IPS-20b (cell line): Measurements from ENCODE around the gene OR51E2.

ENCODE experiments used
- H3K27ac ChIP-seq: one replicate; pipeline ENCODE4 v1.5.1; 2013; ENCODE audit warnings: low read length
- H3K27me3 ChIP-seq: 2 replicates; pipeline ENCODE4 v1.6.1; 2013; ENCODE audit warnings: mild to moderate bottlenecking, low read length, inconsistent platforms; ENCODE audit not compliant: insufficient read depth
- H3K36me3 ChIP-seq: 2 replicates; pipeline ENCODE4 v1.6.1; 2013; ENCODE audit warnings: low read depth, mild to moderate bottlenecking, inconsistent platforms, low read length, moderate library complexity; ENCODE audit not compliant: insufficient read depth
- H3K4me1 ChIP-seq: 2 replicates; pipeline ENCODE4 v1.6.1; 2013; ENCODE audit warnings: mild to moderate bottlenecking, control low read depth, inconsistent platforms, low read length, moderate library complexity; ENCODE audit not compliant: insufficient read depth
- H3K4me3 ChIP-seq: 2 replicates; pipeline ENCODE4 v1.5.1; 2013; ENCODE audit warnings: mild to moderate bottlenecking, low read length, inconsistent platforms
- H3K9ac ChIP-seq: 2 replicates; pipeline ENCODE4 v1.6.1; 2013; ENCODE audit warnings: low read depth, mild to moderate bottlenecking, inconsistent platforms, low read length, moderate library complexity
- H3K9me3 ChIP-seq: 2 replicates; pipeline ENCODE4 v1.6.1; 2013; ENCODE audit warnings: mild to moderate bottlenecking, low read depth, low read length, inconsistent platforms; ENCODE audit not compliant: insufficient read depth

Gene OR51E2

GRCh38 chr11:4636962-4637661, 60.5 kb downstream of the OR51E2 start, which contains the start of gene OR51D1:
Gene OR51D1, plus strand, starts transcription at chr11:4637477. Its CDS starts 2,314 bp downstream, at chr11:4639791.
- Histone ChIP-seq H3K4me3 (peak within 1 kb of the TSS; percentile 56; the same call in 1 of the 2 replicates), H3K9ac (no peak within 1 kb of the TSS), H3K9me3 (no peaks in the 10 kb centered on the region), H3K36me3 (no peaks in the 10 kb centered on the region), H3K4me1 (no peaks in the 10 kb centered on the region; the same call in 1 of the 2 replicates), H3K27me3 (peaks cover 14% of the 10 kb centered on the region), H3K27ac (no peak within 1 kb of the TSS)

DNA sequence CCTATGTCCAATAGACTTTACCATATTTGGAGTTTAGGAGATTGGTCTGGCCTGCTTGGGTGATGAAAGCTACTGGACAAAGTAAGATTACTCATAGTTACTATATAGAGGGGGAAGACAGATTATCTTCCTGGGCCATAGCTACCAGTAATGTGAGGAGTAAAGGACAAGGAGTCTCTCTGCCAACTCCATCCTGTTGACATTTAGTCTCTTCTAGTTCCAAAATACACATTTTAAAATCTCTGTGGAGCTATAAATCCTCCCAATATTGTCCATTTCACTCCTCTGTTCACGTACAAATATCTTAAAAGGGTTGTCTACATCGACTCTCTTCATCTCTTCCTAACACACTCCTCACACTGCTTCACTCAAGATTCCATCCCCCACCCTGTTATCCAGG, 61.5 kb downstream of the OR51E2 start:
- Histone ChIP-seq H3K9me3 (no peaks in the 10 kb centered on the region), H3K4me3 (no peak overlapping the region), H3K36me3 (no peaks in the 10 kb centered on the region), H3K4me1 (no peaks in the 10 kb centered on the region; the same call in 1 of the 2 replicates), H3K9ac (no peak overlapping the region), H3K27me3 (peaks cover 14% of the 10 kb centered on the region), H3K27ac (no peak overlapping the region)
